Measurements from ENCODE around the gene SLC46A2.

Gene SLC46A2

DNA sequence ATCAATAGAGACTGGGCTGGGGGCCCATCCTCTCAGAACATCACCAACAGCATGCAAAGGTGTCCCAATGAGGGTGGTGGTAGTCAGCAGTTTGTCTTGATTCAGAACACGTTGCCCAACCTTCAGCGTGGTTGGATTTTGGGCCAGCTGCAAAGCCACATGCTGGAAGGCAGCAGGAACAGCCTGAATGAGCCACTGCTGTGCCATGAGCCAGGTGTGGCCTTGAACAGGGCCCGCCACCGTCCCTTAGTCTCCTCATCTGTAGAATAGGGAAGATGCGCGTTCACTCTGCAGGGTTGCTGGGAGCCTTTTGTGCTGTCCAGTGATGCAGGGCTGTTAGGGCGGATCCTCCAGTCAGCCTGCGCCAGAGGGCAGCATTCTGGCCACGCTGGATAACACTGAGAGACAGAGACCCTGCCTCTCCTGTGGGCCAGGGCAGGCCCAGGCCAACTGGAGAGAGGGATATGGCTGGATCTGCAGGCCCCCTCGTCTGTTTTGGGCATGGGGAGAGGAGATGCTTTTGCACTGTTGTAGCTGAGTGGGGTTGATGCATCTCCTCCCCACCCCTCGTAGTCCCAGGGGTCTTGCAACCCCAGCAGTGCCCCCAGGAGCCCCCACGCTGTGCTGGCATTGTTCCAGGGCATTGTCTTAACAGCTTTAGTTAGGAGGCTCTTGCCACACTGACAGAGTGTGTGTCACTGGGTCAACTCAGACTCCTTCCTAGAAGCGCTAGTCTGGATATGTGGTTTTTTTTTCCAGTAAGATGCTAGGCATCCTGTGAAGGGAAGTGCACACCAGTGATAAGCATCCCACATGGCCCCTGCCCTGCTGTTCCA, 42.1 kb downstream of the SLC46A2 start:
- no peak for DNase-seq
- Histone ChIP-seq H3K4me1 (no peaks in the 10 kb centered on the region), H3K9me3 (no peaks in the 10 kb centered on the region), H3K4me3 (ENCODE audit: low read depth, low read length) (no peak overlapping the region), H3K36me3 (no peaks in the 10 kb centered on the region), H3K27me3 (no peaks in the 10 kb centered on the region)
- TF ChIP-seq, protein P1, sequence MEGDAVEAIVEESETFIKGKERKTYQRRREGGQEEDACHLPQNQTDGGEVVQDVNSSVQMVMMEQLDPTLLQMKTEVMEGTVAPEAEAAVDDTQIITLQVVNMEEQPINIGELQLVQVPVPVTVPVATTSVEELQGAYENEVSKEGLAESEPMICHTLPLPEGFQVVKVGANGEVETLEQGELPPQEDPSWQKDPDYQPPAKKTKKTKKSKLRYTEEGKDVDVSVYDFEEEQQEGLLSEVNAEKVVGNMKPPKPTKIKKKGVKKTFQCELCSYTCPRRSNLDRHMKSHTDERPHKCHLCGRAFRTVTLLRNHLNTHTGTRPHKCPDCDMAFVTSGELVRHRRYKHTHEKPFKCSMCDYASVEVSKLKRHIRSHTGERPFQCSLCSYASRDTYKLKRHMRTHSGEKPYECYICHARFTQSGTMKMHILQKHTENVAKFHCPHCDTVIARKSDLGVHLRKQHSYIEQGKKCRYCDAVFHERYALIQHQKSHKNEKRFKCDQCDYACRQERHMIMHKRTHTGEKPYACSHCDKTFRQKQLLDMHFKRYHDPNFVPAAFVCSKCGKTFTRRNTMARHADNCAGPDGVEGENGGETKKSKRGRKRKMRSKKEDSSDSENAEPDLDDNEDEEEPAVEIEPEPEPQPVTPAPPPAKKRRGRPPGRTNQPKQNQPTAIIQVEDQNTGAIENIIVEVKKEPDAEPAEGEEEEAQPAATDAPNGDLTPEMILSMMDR (IDR thresholded peaks at IDR 0.05; ENCODE audit: low read depth, low read length) = no peak

DNA sequence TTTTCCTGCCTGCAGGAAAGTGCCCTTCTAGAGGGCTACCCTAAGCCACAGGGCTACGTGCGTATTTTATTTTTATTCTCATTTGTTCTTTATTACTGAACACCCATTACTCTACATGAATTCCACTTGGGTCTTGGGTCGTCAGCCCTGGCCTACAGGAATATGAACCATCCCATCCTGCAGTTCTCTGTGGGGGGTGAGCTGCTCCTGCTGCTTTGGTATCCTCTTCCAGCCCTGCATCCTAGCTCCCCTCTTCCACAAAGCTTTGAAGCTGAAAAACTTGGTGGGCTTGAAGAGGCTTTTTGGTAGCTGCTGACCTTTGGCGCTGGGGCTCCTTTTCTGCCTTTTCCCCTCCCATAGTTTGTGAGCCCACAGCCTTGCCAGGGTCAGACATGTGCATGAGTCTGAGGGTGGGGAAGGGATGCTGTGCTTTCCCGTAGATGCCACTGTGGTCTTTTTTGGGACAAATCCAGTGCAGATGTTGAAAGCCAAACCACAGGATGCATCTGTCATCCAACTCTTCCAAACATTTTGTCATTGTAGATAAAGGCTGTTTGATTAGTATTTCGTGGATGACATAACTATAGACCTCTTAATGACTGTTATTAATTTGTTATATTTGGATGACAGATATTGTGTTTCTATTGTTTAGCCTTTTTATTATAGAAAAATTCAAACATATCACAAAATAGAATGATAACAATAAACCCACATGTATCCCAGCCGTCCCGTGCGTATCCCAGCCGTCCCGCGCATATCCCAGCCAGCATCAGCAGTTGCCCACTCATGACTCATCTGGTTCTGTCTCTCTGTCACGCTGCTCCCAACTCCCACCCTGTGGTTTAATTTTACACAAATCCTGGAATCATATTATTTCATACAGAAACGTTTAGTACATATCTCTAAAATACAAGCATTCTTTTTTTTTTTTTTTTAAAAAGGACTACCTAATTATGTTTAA, 43.9 kb downstream of the SLC46A2 start:
- no peaks in the 10 kb centered on the region for H3K9me3 ChIP-seq
- H3K4me3 ChIP-seq (ENCODE audit: low read depth, low read length) = no peak overlapping the region
- no peak for DNase-seq
- H3K36me3 ChIP-seq = no peaks in the 10 kb centered on the region
- TF ChIP-seq, protein P1 (IDR thresholded peaks at IDR 0.05; ENCODE audit: low read depth, low read length) = no peak
- no peaks in the 10 kb centered on the region for H3K27me3 ChIP-seq
- no peaks in the 10 kb centered on the region for H3K4me1 ChIP-seq

DNA sequence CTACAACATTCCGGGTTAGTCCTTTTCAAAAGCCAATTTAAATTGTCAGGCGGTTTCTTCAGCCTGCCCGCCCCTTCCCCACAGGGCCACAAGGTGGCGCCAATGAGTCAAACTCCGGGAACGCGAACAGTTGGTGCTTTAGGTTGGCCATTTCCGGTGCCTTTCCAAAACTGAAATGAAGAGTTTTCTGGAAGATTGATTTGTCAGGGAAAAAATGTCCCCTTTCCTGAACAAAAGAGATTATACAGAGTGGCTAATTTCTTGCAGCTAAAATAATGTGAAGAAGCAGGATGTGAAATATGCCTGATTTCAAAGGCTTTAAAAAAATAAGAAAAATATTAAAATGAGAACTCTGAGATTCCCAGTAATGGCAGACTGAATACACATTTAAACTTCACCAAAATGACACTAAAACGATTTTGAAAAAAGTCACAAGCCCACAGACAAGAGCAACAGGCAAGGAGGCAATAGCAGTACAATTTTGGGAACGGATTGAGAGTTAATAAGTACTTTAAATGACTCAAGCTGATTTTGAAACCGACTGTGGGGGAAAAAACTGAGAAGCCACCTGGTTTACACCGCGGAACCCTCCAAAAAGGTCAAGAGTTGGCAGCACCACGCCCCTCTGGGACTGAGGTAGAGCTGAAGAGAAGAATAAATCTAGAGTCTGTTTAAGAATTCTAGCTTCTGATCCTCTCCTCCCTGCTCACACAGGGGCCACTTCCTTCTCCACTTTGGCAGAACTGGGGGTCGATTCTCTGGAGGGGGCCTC, 45.7 kb downstream of the SLC46A2 start:
- H3K36me3 ChIP-seq = no peaks in the 10 kb centered on the region
- DNase-seq = peak; percentile 77
- TF ChIP-seq, protein P1 (IDR thresholded peaks at IDR 0.05; ENCODE audit: low read depth, low read length) = peak; percentile 98
- no peaks in the 10 kb centered on the region for H3K4me1 ChIP-seq
- no peaks in the 10 kb centered on the region for H3K9me3 ChIP-seq
- no peak overlapping the region for H3K4me3 ChIP-seq (ENCODE audit: low read depth, low read length)
- H3K27me3 ChIP-seq = no peaks in the 10 kb centered on the region

DNA sequence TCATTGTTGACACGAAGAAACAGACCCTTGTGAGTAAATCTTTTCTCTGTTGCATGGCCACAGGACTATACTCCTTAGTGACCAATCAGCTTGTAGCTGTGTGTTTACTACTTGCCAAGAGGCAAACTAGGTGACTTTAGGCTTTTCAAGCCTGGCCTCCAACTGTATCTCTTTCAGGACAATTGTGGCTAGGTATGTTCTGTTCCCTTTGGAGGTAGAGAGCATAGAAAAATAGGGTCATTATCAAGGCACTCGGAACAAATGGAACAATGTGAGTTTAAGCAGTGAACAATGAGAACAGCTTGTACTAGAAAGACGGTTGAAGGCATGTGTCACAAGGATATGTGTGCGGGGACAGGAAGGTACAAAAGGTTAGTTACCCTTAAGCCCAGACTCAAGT, 48.1 kb downstream of the SLC46A2 start:
- DNase-seq = no peak
- no peak overlapping the region for H3K4me3 ChIP-seq (ENCODE audit: low read depth, low read length)
- H3K36me3 ChIP-seq = no peaks in the 10 kb centered on the region
- H3K4me1 ChIP-seq = no peaks in the 10 kb centered on the region
- no peaks in the 10 kb centered on the region for H3K27me3 ChIP-seq
- TF ChIP-seq, protein P1 (IDR thresholded peaks at IDR 0.05; ENCODE audit: low read depth, low read length) = no peak
- no peaks in the 10 kb centered on the region for H3K9me3 ChIP-seq

DNA sequence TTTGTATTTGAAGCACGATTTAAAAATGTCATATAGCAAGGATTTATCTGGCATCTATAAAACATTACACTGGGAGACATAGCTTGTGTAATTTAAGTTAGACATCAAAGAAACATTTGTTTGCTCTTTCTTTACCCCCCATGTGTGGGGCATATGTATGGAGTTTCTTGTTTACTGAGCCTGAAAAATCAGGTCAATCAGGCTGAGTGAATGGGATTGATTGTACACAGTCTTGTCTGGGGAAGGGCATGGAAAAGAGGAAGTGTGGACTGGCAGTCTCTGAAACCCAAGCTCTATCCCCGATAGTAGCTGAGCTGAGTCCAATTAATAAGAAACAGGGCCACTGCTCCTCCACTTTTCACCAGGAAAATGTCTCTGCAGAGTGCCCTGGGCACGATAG, 49.4 kb downstream of the SLC46A2 start:
- TF ChIP-seq, protein P1 (IDR thresholded peaks at IDR 0.05; ENCODE audit: low read depth, low read length) = no peak
- Histone ChIP-seq H3K9me3 (no peaks in the 10 kb centered on the region), H3K36me3 (no peaks in the 10 kb centered on the region), H3K4me1 (no peaks in the 10 kb centered on the region), H3K27me3 (no peaks in the 10 kb centered on the region), H3K4me3 (ENCODE audit: low read depth, low read length) (no peak overlapping the region)
- DNase-seq = no peak
